ENCODE measurements around the gene IDH3B.
"Not testable (repeated sequence)": the region's sequence is repeated elsewhere in the genome, so short reads cannot be mapped to it uniquely, and the experiment has no call there.

Gene IDH3B

GRCh38 chr20:2694519-2694918 lies 30.5 kb upstream of the IDH3B start:
- DNase-seq (no peak), ATAC-seq (no peak)

GRCh38 chr20:2694008-2694471 lies 30.0 kb upstream of the IDH3B start:
- ATAC-seq (no peak), DNase-seq (no peak)

GRCh38 chr20:2693286-2694007 lies 29.4 kb upstream of the IDH3B start:
- ATAC-seq (peak; percentile 58), DNase-seq (peak; percentile 55)

- peak; percentile 3 for ATAC-seq
- DNase-seq = no peak
Measured at GRCh38 chr20:2692886-2693285, 28.9 kb upstream of the IDH3B start.

GRCh38 chr20:2692036-2692885 lies 28.2 kb upstream of the IDH3B start, which contains the start of gene EBF4:
TSS of gene EBF4 (plus strand) at chr20:2692780. CDS start at chr20:2693646, 866 bp downstream.
- ATAC-seq (peak; percentile 1), DNase-seq (peak; percentile 33)

- DNase-seq (no peak), ATAC-seq (no peak)
Measured at GRCh38 chr20:2691663-2692035, 27.6 kb upstream of the IDH3B start.

- ATAC-seq (no peak), DNase-seq (no peak)
Measured at GRCh38 chr20:2691127-2691526, 27.1 kb upstream of the IDH3B start.

- DNase-seq = no peak
- no peak for ATAC-seq
Measured at GRCh38 chr20:2690718-2691117, 26.7 kb upstream of the IDH3B start.

- no peak for DNase-seq
- ATAC-seq = no peak
Measured at GRCh38 chr20:2690213-2690612, 26.2 kb upstream of the IDH3B start.

- ATAC-seq = peak; percentile 72
Measured at GRCh38 chr20:2688041-2688591, 24.1 kb upstream of the IDH3B start.

GRCh38 chr20:2687514-2687913 lies 23.5 kb upstream of the IDH3B start:
- DNase-seq (no peak), ATAC-seq (no peak)

More at GRCh38 chr20:2688041-2688591, 24.1 kb upstream of the IDH3B start:
- peak; percentile 84 for DNase-seq

GRCh38 chr20:2684817-2685216 lies 20.8 kb upstream of the IDH3B start:
- not testable (repeated sequence) for ATAC-seq, DNase-seq

- not testable (repeated sequence) for ATAC-seq, DNase-seq
Measured at GRCh38 chr20:2682040-2682439, 18.0 kb upstream of the IDH3B start.

- DNase-seq (no peak), ATAC-seq (no peak)
Measured at GRCh38 chr20:2680046-2680445, 16.0 kb upstream of the IDH3B start.

GRCh38 chr20:2673453-2673852 lies 9.4 kb upstream of the IDH3B start:
- ATAC-seq (no peak), DNase-seq (no peak)

GRCh38 chr20:2672446-2672845 lies 8.4 kb upstream of the IDH3B start:
- ATAC-seq = no peak
- DNase-seq = no peak

GRCh38 chr20:2671977-2672376 lies 8.0 kb upstream of the IDH3B start:
- DNase-seq = no peak
- ATAC-seq = peak; percentile 28

GRCh38 chr20:2663364-2663886 lies 591 bp downstream of the IDH3B start:
- DNase-seq = no peak
- no peak for ATAC-seq

GRCh38 chr20:2659547-2659946 lies 4.5 kb downstream of the IDH3B start:
- DNase-seq = no peak
- no peak for ATAC-seq

GRCh38 chr20:2658414-2659354 lies 5.3 kb downstream of the IDH3B start:
- DNase-seq = peak; percentile 41
- peak; percentile 48 for ATAC-seq

- ATAC-seq (no peak), DNase-seq (no peak)
Measured at GRCh38 chr20:2657674-2658073, 6.3 kb downstream of the IDH3B start.

Measured in stimulated activated naive CD8-positive, alpha-beta T cell treated with anti-CD3 and anti-CD28 coated beads, Interleukin-15, Interleukin-2, amounts not matched to agents 100 U/mL and 50 U/mL, for 24 hours (primary cell).